Parathyroid adenoma (tissue), 2 donors: Measurements from ENCODE around the gene DNAH3.
"Not testable (repeated sequence)": the region's sequence is repeated elsewhere in the genome, so short reads cannot be mapped to it uniquely, and the experiment has no call there.

Experiments used
- H2AFZ ChIP-seq: fragments of 300-600 bp; sonication (generic); one replicate; pipeline ENCODE4 v1.7.0; 2017; ENCODE audit warnings: antibody characterized with exemption, mild to moderate bottlenecking
- H3K27ac ChIP-seq: fragments of 300-600 bp; sonication (generic); one replicate; pipeline ENCODE4 v1.7.0; 2017
- H3K27me3 ChIP-seq: fragments of 300-600 bp; sonication (generic); one replicate; pipeline ENCODE4 v1.7.0; 2017; ENCODE audit warnings: low read length; ENCODE audit not compliant: control insufficient read depth, insufficient read depth
- H3K36me3 ChIP-seq: fragments of 300-600 bp; sonication (generic); one replicate; pipeline ENCODE4 v1.7.0; 2017; ENCODE audit warnings: low read length; ENCODE audit not compliant: control insufficient read depth, insufficient read depth
- H3K4me1 ChIP-seq: fragments of 300-600 bp; sonication (generic); one replicate; pipeline ENCODE4 v1.7.0; 2017; ENCODE audit warnings: control low read depth
- H3K4me2 ChIP-seq: fragments of 300-600 bp; sonication (generic); one replicate; pipeline ENCODE4 v1.7.0; 2017; ENCODE audit warnings: low read length
- H3K4me3 ChIP-seq: fragments of 300-600 bp; sonication (generic); one replicate; pipeline ENCODE4 v1.7.0; 2017; ENCODE audit warnings: low read depth, low read length
- H3K79me2 ChIP-seq: fragments of 300-600 bp; sonication (generic); one replicate; pipeline ENCODE4 v1.7.0; 2017; ENCODE audit warnings: control low read depth
- H3K9ac ChIP-seq: fragments of 300-600 bp; sonication (generic); one replicate; pipeline ENCODE4 v1.7.0; 2017; ENCODE audit warnings: mild to moderate bottlenecking
- H3K9me3 ChIP-seq: fragments of 300-600 bp; sonication (generic); one replicate; pipeline ENCODE4 v1.7.0; 2017; ENCODE audit warnings: low read length; ENCODE audit not compliant: control insufficient read depth
- CTCF ChIP-seq: fragments of 300-600 bp; sonication (generic); IDR thresholded peaks from one replicate; pipeline ENCODE4 v1.7.0; 2017; ENCODE audit warnings: antibody characterized with exemption, mild to moderate bottlenecking
- donor health status: primary hyperparathyroidism.

The DNAH3 gene

GRCh38 chr16:21125191-21125590 lies 25.5 kb downstream of the DNAH3 start:
- H3K4me1 ChIP-seq, result no peaks in the 10 kb centered on the region
- no peak overlapping the region for H3K4me3 ChIP-seq
- no peak for TF ChIP-seq CTCF
- no peak overlapping the region for H3K4me2 ChIP-seq
- no peak overlapping the region for H3K9ac ChIP-seq
- no peaks in the 10 kb centered on the region for H3K27me3 ChIP-seq
- H2AFZ ChIP-seq, result no peak overlapping the region
- H3K79me2 ChIP-seq, result no peaks in the 10 kb centered on the region
- no peaks in the 10 kb centered on the region for H3K36me3 ChIP-seq
- H3K9me3 ChIP-seq, result no peaks in the 10 kb centered on the region
- H3K27ac ChIP-seq, result no peak overlapping the region

- H3K4me2 ChIP-seq, result no peak overlapping the region
- H3K4me3 ChIP-seq, result no peak overlapping the region
- no peaks in the 10 kb centered on the region for H3K36me3 ChIP-seq
- H3K4me1 ChIP-seq, result no peaks in the 10 kb centered on the region
- no peaks in the 10 kb centered on the region for H3K79me2 ChIP-seq
- TF ChIP-seq CTCF, result no peak
- no peaks in the 10 kb centered on the region for H3K9me3 ChIP-seq
- H3K27me3 ChIP-seq, result no peaks in the 10 kb centered on the region
- no peak overlapping the region for H3K9ac ChIP-seq
- no peak overlapping the region for H3K27ac ChIP-seq
- no peak overlapping the region for H2AFZ ChIP-seq
Measured at GRCh38 chr16:21120976-21121520, 29.6 kb downstream of the DNAH3 start.

DNA sequence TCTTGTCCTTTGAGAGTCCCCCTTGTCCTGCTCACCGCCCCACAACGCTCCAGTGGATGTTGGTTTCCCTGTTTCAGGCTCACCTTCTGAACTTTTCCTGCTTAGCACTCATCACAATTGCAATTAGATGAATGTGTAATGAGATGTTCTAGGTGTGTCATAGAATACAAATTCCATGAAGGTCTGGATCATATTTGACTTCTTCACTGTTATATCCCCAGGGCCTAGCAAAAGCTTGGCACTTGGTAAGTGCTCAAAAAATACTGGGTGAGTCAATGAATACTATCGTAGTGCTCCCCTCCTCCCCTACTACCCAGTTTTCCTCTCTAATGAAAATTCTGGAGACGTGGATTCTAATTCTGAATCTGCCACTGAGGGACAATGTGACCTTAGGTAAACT lies 33.1 kb downstream of the DNAH3 start:
- Histone ChIP-seq H3K9ac (no peak overlapping the region), H3K79me2 (no peaks in the 10 kb centered on the region), H3K9me3 (no peaks in the 10 kb centered on the region), H3K27me3 (no peaks in the 10 kb centered on the region), H3K4me1 (no peaks in the 10 kb centered on the region), H3K27ac (no peak overlapping the region), H3K4me2 (no peak overlapping the region), H3K4me3 (no peak overlapping the region), H2AFZ (no peak overlapping the region), H3K36me3 (no peaks in the 10 kb centered on the region)
- TF ChIP-seq CTCF, result no peak

DNA sequence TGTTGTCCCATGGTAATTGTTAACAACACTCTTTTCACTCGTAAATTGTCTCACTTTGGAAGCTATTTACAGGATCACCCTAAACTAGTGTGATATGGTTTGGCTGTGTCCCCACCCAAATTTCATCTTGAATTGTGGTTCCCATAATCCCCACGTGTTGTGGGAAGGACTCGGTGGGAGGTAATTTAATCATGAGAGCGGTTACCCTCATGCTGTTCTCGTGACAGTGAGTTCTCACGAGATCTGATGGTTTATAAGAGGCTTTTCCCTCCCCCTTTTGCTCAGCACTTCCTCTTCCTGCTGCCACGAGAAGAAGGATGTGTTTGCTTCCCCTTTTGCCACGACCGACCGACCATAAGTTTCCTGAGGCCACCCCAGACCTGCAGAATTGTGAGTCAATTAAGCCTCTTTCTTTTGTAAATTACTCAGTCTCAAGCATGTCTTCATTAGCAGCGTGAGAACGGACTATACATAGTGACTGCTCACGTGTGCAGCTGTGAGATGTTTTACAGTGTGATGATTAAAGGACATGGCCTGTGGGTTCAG lies 34.4 kb downstream of the DNAH3 start:
- no peak overlapping the region for H3K27ac ChIP-seq
- H3K4me2 ChIP-seq, result no peak overlapping the region
- TF ChIP-seq CTCF, result no peak
- no peaks in the 10 kb centered on the region for H3K79me2 ChIP-seq
- no peaks in the 10 kb centered on the region for H3K36me3 ChIP-seq
- no peak overlapping the region for H2AFZ ChIP-seq
- no peaks in the 10 kb centered on the region for H3K27me3 ChIP-seq
- H3K4me3 ChIP-seq, result no peak overlapping the region
- no peaks in the 10 kb centered on the region for H3K4me1 ChIP-seq
- no peak overlapping the region for H3K9ac ChIP-seq
- no peaks in the 10 kb centered on the region for H3K9me3 ChIP-seq

- not testable (repeated sequence) for H3K27ac ChIP-seq, H3K4me3 ChIP-seq, H3K36me3 ChIP-seq, H3K4me2 ChIP-seq, H2AFZ ChIP-seq, H3K9ac ChIP-seq, H3K27me3 ChIP-seq, H3K4me1 ChIP-seq, H3K79me2 ChIP-seq, H3K9me3 ChIP-seq
Measured at GRCh38 chr16:21115551-21115950, 35.1 kb downstream of the DNAH3 start.
